Measurements from ENCODE around the gene KNTC1.
"Not testable (repeated sequence)": the region's sequence is repeated elsewhere in the genome, so short reads cannot be mapped to it uniquely, and the experiment has no call there.

Gene KNTC1

DNA sequence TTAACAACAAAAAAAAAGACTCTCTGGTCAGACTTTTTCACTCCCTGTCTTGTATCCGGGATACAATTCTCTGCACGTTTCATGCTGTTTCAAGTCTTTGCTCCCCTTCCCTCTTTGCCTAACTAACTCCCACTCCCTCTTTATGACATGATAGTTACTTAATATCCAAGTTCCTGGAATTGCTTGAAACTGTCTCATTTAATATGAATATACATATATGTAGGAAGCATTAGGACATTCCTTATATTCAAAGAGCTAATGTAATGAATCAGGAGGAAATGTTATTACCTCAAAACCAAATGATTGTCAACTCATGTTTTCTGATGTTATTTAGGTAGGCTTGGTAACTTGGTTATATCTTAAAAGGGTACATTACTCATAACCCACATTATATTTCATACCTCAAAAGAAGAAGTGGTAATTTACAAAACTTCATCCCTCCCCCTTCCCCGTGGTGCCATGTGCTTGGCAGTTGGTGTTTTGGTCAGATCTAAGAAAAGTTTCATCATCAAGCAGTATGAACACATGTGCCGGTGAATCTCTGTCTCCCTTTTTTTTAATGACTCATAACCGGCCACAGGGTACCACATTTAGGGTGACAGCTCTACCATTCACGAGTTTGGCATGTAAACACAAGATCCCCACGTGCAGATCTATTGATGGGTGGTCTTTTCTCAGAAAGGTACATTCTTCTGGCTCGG lies 119.6 kb downstream of the KNTC1 start:
- DNase-seq (ENCODE audit: low read depth, low spot score): peak; percentile 24

DNA sequence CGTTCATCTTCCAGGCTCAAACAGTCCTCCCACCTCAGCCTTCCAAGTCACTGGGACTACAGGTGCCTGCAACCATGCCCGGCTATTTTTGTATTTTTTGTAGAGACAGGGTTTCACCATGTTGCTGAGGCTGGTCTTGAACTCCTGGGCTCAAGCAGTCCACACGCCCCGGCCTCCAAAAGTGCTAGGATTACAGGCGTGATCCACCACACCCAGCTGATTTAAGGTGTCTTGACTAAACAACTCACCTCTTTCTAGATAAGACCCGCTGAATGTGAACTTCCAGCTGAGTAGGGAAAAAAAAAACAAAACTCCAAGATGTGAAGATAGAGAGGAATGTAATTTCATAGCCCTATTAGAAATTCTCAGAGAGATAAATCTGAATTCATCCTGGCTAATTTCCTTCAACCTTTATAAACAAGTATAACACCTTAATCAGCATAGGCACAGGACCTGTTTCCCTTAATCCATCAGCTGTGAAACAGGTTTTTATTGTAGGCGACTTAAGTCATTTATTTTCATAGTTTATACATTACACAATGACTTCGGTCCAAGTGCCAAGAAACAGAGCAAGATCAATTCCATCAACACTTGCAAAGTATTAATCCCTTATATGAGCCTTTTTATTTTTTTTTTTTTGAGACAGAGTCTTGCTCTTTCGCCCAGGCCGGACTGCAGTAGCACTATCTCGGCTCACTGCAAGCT lies 124.6 kb downstream of the KNTC1 start:
- DNase-seq (ENCODE audit: low read depth, low spot score): no peak

DNA sequence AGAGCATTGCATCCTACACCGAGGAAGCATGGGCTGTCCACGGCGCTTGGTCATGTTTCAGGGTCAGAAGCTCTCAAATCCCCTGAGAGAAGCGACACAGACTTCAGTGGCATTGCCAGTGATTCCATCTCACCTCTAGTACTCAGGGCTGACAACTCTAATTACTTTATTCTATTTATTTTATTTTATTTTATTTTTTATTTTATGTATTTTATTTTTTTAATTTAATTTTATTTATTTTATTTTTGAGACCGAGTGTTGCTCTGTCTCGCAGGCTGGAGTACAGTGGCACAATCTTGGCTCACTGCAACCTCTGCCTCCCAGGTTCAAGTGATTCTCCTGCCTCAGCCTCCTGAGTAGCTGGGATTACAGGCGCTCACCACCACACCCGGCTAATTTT lies 126.2 kb downstream of the KNTC1 start:
- DNase-seq (ENCODE audit: low read depth, low spot score): not testable (repeated sequence)

- no peak for DNase-seq (ENCODE audit: low read depth, low spot score)
Observed at GRCh38 chr12:122656298-122656697, 129.2 kb downstream of the KNTC1 start.

DNA sequence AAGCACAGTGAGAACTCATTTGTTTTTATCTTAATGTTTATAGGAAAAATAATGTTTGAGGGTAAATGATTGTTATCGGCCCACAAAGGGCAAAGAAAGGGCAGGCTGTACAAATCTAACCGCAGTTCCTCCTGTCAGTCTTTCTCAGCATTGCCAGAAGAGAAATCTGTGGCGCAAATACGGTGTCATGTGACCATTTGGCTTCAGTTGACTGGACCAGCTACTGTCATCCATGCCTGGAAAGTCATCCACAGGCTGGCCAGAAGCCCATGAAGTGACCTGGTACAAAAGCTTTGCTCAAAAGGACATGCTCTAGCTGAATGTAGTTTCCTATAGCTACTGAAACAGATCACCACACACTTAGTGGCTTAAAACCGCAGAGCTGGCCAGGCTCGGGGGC lies 132.5 kb downstream of the KNTC1 start:
- no peak for DNase-seq (ENCODE audit: low read depth, low spot score)

DNA sequence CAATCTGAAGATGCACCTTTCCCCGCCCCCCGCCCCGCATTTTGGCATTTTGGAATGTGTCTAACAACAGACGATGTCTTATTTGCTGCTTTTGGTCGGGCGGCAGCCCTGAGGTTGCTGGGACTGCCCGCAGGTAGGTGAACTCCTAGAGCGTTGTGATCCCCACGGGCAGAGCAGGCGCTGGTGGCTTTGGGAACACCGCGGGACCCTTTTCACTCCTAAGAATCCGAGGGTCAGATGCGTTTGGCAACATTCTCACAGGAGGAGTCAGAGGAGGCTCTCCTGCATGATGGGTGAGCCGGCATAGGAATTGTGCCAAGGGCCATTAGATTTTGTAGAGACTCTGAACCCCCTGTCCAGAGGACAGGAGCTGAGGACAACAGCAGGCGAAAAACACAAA lies 134.2 kb downstream of the KNTC1 start:
- DNase-seq (ENCODE audit: low read depth, low spot score): no peak

- no peak for DNase-seq (ENCODE audit: low read depth, low spot score)
Observed at GRCh38 chr12:122661938-122662337, 134.9 kb downstream of the KNTC1 start.

DNA sequence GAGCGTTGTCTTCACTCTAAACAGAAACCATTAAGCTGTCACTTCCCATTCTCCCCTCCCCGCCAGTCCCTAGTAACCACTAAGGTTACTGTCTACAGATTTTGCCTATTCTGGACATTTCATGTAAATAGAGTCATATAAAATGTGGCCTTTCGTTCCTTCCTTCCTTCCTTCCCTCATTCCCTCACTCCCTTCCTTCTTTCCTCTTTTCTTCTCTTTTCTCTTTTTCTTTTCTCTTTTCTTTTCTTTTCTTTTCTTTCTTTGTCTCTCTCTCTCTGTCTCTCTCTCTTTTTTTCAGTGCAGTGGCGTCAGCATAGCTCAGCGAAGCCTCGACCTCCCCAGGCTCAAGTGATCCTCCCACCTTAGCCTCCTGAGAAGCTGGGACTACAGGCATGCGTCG lies 138.3 kb downstream of the KNTC1 start:
- DNase-seq (ENCODE audit: low read depth, low spot score): no peak

GRCh38 chr12:122665759-122666158 lies 138.7 kb downstream of the KNTC1 start:
- no peak for DNase-seq (ENCODE audit: low read depth, low spot score)

DNA sequence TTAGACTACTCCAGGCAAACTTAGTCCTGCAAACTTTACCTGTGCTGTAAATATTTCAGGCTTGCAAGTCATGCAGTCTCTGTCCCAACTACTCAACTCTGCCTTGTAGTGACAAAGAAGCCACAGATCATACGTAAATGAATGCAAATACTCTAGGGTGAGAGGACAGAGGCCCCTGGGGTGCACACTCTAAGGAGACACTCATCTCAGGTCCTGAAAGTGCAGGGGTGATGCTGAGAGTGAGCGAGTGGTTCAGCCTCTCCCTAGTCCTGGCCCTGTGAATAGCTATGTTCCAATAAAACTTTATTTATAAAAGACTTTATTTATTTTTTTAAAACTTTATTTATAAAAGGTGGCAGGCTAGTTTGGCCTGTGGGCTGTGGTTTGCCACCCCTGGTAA lies 141.2 kb downstream of the KNTC1 start:
- DNase-seq (ENCODE audit: low read depth, low spot score): no peak

DNA sequence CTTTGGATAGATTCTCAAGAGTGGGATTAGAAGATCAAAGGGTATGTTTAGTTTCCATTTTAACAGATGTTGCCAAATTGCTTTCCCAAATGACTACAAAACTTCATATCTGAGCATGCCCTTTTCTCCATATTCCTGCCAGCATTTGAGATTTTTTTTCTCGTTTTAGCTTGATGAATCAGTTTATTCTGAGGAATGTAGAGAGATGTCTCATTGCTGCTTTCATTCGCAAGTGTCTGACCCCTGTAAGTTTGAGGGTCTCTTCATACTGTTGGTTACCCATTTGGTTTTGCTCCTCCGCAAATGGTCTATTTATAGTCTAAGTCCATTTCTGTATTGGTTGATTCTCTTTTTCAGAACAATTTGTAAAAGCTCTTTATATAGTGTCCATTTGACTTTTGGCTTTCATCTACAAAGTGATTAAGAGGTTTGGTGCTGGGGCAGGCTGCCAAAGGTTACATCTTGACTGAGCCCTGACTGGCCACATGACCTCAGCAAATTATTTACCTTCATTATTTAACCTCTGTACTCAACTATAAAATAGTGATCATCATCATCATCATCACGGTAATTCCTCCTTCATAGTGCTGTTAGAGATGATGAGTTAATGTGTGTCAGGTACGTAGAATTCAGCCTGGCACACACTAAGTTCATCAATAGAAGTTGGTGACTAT lies 142.5 kb downstream of the KNTC1 start:
- DNase-seq (ENCODE audit: low read depth, low spot score): no peak

DNA sequence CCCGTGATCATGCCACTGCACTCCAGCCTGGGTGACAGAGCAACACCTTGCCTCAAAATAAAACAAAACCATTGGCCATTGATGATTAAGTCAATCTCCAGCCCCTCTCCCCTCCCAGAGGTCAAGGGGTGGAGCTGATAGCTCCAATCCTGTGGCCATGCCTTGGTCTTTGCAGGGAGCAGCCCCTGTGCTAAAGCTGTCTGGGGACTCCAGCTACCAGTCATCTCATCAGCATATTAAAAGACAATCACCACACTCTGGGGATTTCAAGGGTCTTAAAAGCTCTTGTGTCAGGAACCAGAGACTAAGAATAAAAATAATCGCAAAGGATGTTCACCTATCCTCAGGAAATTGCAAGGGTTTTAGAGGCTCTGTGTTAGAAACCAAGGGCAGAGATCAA lies 145.5 kb downstream of the KNTC1 start:
- no peak for DNase-seq (ENCODE audit: low read depth, low spot score)
